H1 (cell line): Measurements from ENCODE around the gene CDH11. TPM values are rescaled to one million over a fixed set of nuclear protein-coding genes. Genes with fewer than 3 reads are reported as not detected.

Source experiments
- CTCF ChIA-PET: fragments of 300-600 bp; sonication (Branson Sonifier 250); formaldehyde crosslinking; loops from one replicate; lab custom pipeline; 2021; ENCODE audit not compliant: partially characterized antibody; lab: Charles Lee
- POLR2A ChIA-PET: fragments of 300-600 bp; sonication (Branson Sonifier 250); formaldehyde crosslinking; loops from one replicate; lab custom pipeline; 2021; ENCODE audit warnings: inconsistent platforms; ENCODE audit not compliant: partially characterized antibody; lab: Charles Lee
- DNase-seq, 2 experiments: peaks; one replicate each; pipeline versions ENCODE4 v3.0.0 to v3.0.0-alpha.2; 2010 to 2022; ENCODE audit warnings: low spot score in 2 of 2, low read depth in 1 of 2, mixed read lengths in 1 of 2
- FAIRE-seq: peaks from 2 replicates; lab custom pipeline; 2011; peaks lifted over from hg19 to GRCh38; lab: Jason Lieb, UNC
- H2AFZ ChIP-seq: 2 replicates; pipeline ENCODE4 v1.8.1; 2012; ENCODE audit warnings: low read length, inconsistent platforms
- H2AK5ac ChIP-seq: 2 replicates; pipeline ENCODE4 v1.6.1; 2013; ENCODE audit warnings: low read depth, low read length
- H2BK120ac ChIP-seq: replicated peaks from 2 replicates; pipeline ENCODE3; 2013; ENCODE audit warnings: low read depth, low read length, inconsistent platforms
- H2BK12ac ChIP-seq: 2 replicates; pipeline ENCODE4 v1.6.1; 2013; ENCODE audit warnings: low read depth, low read length
- H2BK15ac ChIP-seq: 2 replicates; pipeline ENCODE4 v1.6.1; 2013; ENCODE audit warnings: low read length
- H2BK20ac ChIP-seq: 2 replicates; pipeline ENCODE4 v1.6.1; 2013; ENCODE audit warnings: low read length
- H2BK5ac ChIP-seq: 2 replicates; pipeline ENCODE4 v1.6.1; 2013; ENCODE audit warnings: low read depth, low read length
- H3K14ac ChIP-seq: 2 replicates; pipeline ENCODE4 v1.6.1; 2013; ENCODE audit warnings: inconsistent platforms; ENCODE audit not compliant: insufficient read length
- H3K18ac ChIP-seq: 2 replicates; pipeline ENCODE4 v1.6.1; 2013; ENCODE audit warnings: low read length; ENCODE audit errors: extremely low read depth
- H3K23ac ChIP-seq: 2 replicates; pipeline ENCODE4 v1.6.1; 2013; ENCODE audit warnings: inconsistent platforms; ENCODE audit not compliant: insufficient read length
- H3K23me2 ChIP-seq: 2 replicates; pipeline ENCODE4 v1.6.1; 2013; ENCODE audit warnings: low read depth, low read length
- H3K27ac ChIP-seq: 2 replicates; pipeline ENCODE4 v1.6.1; 2011; ENCODE audit warnings: low read depth, low read length, inconsistent platforms
- H3K27me3 ChIP-seq, 4 experiments: replicated peaks in 1 of 4; 1 replicate in 1 of 4; 2 replicates in 3 of 4; pipeline versions ENCODE4 v1.6.1 to v1.8.1; 2011 to 2013; ENCODE audit warnings: low read length in 3 of 4, mild to moderate bottlenecking in 3 of 4, inconsistent platforms in 2 of 4, mixed read lengths in 2 of 4, moderate library complexity in 1 of 4; ENCODE audit not compliant: control insufficient read depth in 3 of 4, insufficient read depth in 3 of 4; ENCODE audit errors: extremely low read depth in 1 of 4
- H3K36me3 ChIP-seq, 4 experiments: 2 replicates each; pipeline versions ENCODE4 v1.6.1 to v1.8.1; 2011 to 2013; ENCODE audit warnings: mild to moderate bottlenecking in 4 of 4, low read length in 3 of 4, moderate library complexity in 2 of 4, control low read depth in 1 of 4, inconsistent platforms in 1 of 4; ENCODE audit not compliant: insufficient read depth in 4 of 4, control insufficient read depth in 2 of 4
- H3K4ac ChIP-seq: replicated peaks from 2 replicates; pipeline ENCODE3; 2013; ENCODE audit warnings: low read length, low read depth, mixed read lengths, inconsistent platforms; ENCODE audit not compliant: insufficient read length
- H3K4me1 ChIP-seq, 4 experiments: replicated peaks in 1 of 4; 1 replicate in 1 of 4; 2 replicates in 3 of 4; pipeline versions ENCODE4 v1.6.1 to v1.8.1; 2011 to 2013; ENCODE audit warnings: low read length in 3 of 4, inconsistent platforms in 2 of 4, mixed read lengths in 1 of 4; ENCODE audit not compliant: insufficient read depth in 4 of 4, control insufficient read depth in 3 of 4
- H3K4me2 ChIP-seq, 2 experiments: 2 replicates each; pipeline versions ENCODE4 v1.6.1 to v1.8.1; 2011 to 2013; ENCODE audit warnings: low read depth in 2 of 2, low read length in 2 of 2, control low read depth in 1 of 2, inconsistent platforms in 1 of 2, mild to moderate bottlenecking in 1 of 2; ENCODE audit not compliant: insufficient read depth in 1 of 2
- H3K4me3 ChIP-seq, 4 experiments: fragments of 200-600, 300-600 bp in 1 of 4; sonication (generic), shearing (Covaris generic), sonication (Bioruptor Twin) in 1 of 4; 2 replicates each; pipeline versions ENCODE4 v1.5.1 to v1.8.1; 2011 to 2016; ENCODE audit warnings: low read length in 4 of 4, low read depth in 3 of 4, control low read depth in 2 of 4, inconsistent platforms in 2 of 4, mild to moderate bottlenecking in 2 of 4, mixed read lengths in 1 of 4, moderate library complexity in 1 of 4; ENCODE audit not compliant: insufficient read depth in 2 of 4; ENCODE audit errors: extremely low read depth in 1 of 4
- H3K56ac ChIP-seq: replicated peaks from 2 replicates; pipeline ENCODE3; 2013; ENCODE audit warnings: low read depth, mild to moderate bottlenecking, mixed read lengths, low read length, inconsistent platforms; ENCODE audit not compliant: insufficient read length
- H3K79me1 ChIP-seq: 2 replicates; pipeline ENCODE4 v1.6.1; 2013; ENCODE audit warnings: low read depth, low read length, control low read depth
- H3K79me2 ChIP-seq, 2 experiments: 2 replicates each; pipeline versions ENCODE4 v1.6.1 to v1.8.1; 2012 to 2013; ENCODE audit warnings: low read length in 2 of 2, mild to moderate bottlenecking in 2 of 2, inconsistent platforms in 1 of 2; ENCODE audit not compliant: insufficient read depth in 2 of 2, control insufficient read depth in 1 of 2
- H3K9ac ChIP-seq, 4 experiments: replicated peaks in 1 of 4; 1 replicate in 1 of 4; 2 replicates in 3 of 4; pipeline versions ENCODE4 v1.6.1 to v1.8.1; 2011 to 2013; ENCODE audit warnings: low read depth in 3 of 4, low read length in 3 of 4, control low read depth in 2 of 4, mild to moderate bottlenecking in 2 of 4, moderate library complexity in 2 of 4, inconsistent platforms in 1 of 4; ENCODE audit errors: extremely low read depth in 1 of 4
- H3K9me3 ChIP-seq, 2 experiments: 2 replicates each; pipeline versions ENCODE4 v1.6.1 to v1.8.1; 2012 to 2013; ENCODE audit warnings: mild to moderate bottlenecking in 2 of 2, moderate library complexity in 2 of 2, control low read depth in 1 of 2, inconsistent platforms in 1 of 2, low read depth in 1 of 2, low read length in 1 of 2, mixed read lengths in 1 of 2; ENCODE audit not compliant: insufficient read depth in 2 of 2
- H4K20me1 ChIP-seq, 2 experiments: replicated peaks in 1 of 2; 2 replicates each; pipeline versions ENCODE3 to v1.8.1; 2011 to 2013; ENCODE audit warnings: inconsistent platforms in 2 of 2, low read length in 2 of 2, mild to moderate bottlenecking in 1 of 2; ENCODE audit not compliant: insufficient read depth in 2 of 2, control insufficient read depth in 1 of 2
- H4K5ac ChIP-seq: 2 replicates; pipeline ENCODE4 v1.6.1; 2013; ENCODE audit warnings: low read length, low read depth, mixed read lengths, inconsistent platforms; ENCODE audit not compliant: insufficient read length
- H4K8ac ChIP-seq: 2 replicates; pipeline ENCODE4 v1.8.0; 2013; ENCODE audit warnings: mild to moderate bottlenecking, moderate library complexity, low read length, inconsistent platforms; ENCODE audit not compliant: insufficient read depth; ENCODE audit errors: extremely low read depth
- H4K91ac ChIP-seq: replicated peaks from 2 replicates; pipeline ENCODE3; 2013; ENCODE audit warnings: low read length, mixed read lengths, inconsistent platforms; ENCODE audit not compliant: insufficient read length
- ASH2L ChIP-seq: fragments of 200-600, 300-600 bp; sonication (generic); IDR thresholded peaks from one replicate; pipeline ENCODE4 v1.7.1; 2017; ENCODE audit warnings: low read length
- EGR1 ChIP-seq: IDR thresholded peaks from 2 replicates; pipeline ENCODE4 v1.6.1; 2011; ENCODE audit warnings: low read depth, low read length, borderline replicate concordance
- EZH2 ChIP-seq: fragments of 200-600 bp; sonication (generic); IDR thresholded peaks from 2 replicates; pipeline ENCODE4 v1.7.1; 2012; ENCODE audit warnings: low read depth, mild to moderate bottlenecking, moderate library complexity, low read length, inconsistent platforms; ENCODE audit not compliant: severe bottlenecking
- HDAC6 ChIP-seq: IDR thresholded peaks from one replicate; pipeline ENCODE4 v1.7.1; 2012; ENCODE audit warnings: low read depth, mild to moderate bottlenecking, inconsistent platforms, low read length, moderate library complexity
- KDM4A ChIP-seq: IDR thresholded peaks from one replicate; pipeline ENCODE4 v1.7.1; 2012; ENCODE audit warnings: low read depth, mild to moderate bottlenecking, moderate library complexity, low read length, inconsistent platforms; ENCODE audit not compliant: severe bottlenecking
- KDM5A ChIP-seq: fragments of 200-600 bp; IDR thresholded peaks from 2 replicates; pipeline ENCODE4 v1.7.1; 2012; ENCODE audit warnings: mild to moderate bottlenecking, low read length, inconsistent platforms, mixed read lengths
- MAX ChIP-seq: IDR thresholded peaks from 2 replicates; pipeline ENCODE4 v1.6.1; 2012; ENCODE audit warnings: inconsistent platforms
- POLR2A ChIP-seq, 2 experiments: IDR thresholded peaks; 1 replicate in 1 of 2; 2 replicates in 1 of 2; pipeline ENCODE4 v1.6.1; 2011; ENCODE audit warnings: low read depth in 2 of 2, low read length in 2 of 2, mild to moderate bottlenecking in 2 of 2; ENCODE audit errors: control extremely low read depth in 1 of 2
- POU5F1 ChIP-seq: IDR thresholded peaks from 2 replicates; pipeline ENCODE4 v1.6.1; 2011; ENCODE audit warnings: low read depth, mild to moderate bottlenecking, low read length, moderate library complexity
- RFX5 ChIP-seq: IDR thresholded peaks from 2 replicates; pipeline ENCODE4 v1.6.1; 2011; ENCODE audit warnings: low read depth, low read length, improper control_type of control experiment, borderline replicate concordance
- SIRT6 ChIP-seq: IDR thresholded peaks from one replicate; pipeline ENCODE4 v1.7.1; 2012; ENCODE audit warnings: low read length, inconsistent platforms
- SP2 ChIP-seq: IDR thresholded peaks from 2 replicates; pipeline ENCODE4 v1.6.1; 2012; ENCODE audit warnings: mild to moderate bottlenecking, low read length, inconsistent platforms
- TCF12 ChIP-seq: IDR thresholded peaks from 2 replicates; pipeline ENCODE4 v1.6.1; 2011; ENCODE audit warnings: low read depth, mild to moderate bottlenecking, low read length
- TEAD4 ChIP-seq: IDR thresholded peaks from 2 replicates; pipeline ENCODE4 v1.6.1; 2012; ENCODE audit warnings: low read depth, low read length, inconsistent platforms, mixed read lengths
- USF2 ChIP-seq: IDR thresholded peaks from 2 replicates; pipeline ENCODE4 v1.6.1; 2011; ENCODE audit warnings: low read length, improper control_type of control experiment
- WGBS, 2 experiments: shearing (Covaris generic) in 1 of 2; methylation state at CpG; one replicate each; pipeline versions ENCODE4 v1.1.6 to v1.1.7; 2013 to 2015; ENCODE audit warnings: low lambda C conversion rate in 2 of 2, mixed read lengths in 2 of 2, inconsistent platforms in 1 of 2, low coverage in 1 of 2, missing lambda C conversion rate in 1 of 2; ENCODE audit not compliant: insufficient replicate concordance in 2 of 2, insufficient coverage in 1 of 2, insufficient read length in 1 of 2; ENCODE audit errors: extremely low coverage in 1 of 2, missing lambda C conversion rate in 1 of 2; 5-methylcytosine and 5-hydroxymethylcytosine counted together
- polyA plus RNA-seq, 7 experiments: library from polyadenylated mRNA; depleted of rRNA in 3 of 7; stranded (reverse) in 5 of 7; unstranded in 2 of 7; fragments of >200 nt in 5 of 7; fragments of 200-250 nt in 2 of 7; gene quantifications; 1 replicate in 5 of 7; 2 replicates in 1 of 7; 4 replicates in 1 of 7; pipeline versions ENCODE4 v1.2.1 to v1.2.3, GENCODE V29; 2011 to 2013; ENCODE audit warnings: missing spikeins in 2 of 7, mixed read lengths in 2 of 7
- total RNA-seq: library from RNA; stranded (reverse); fragmentation: NEBNext Ultra II Directional; extraction: Animal tissue kit (Norgen Biotek cat#: 25700); gene quantifications from 2 replicates; pipeline ENCODE4 v1.2.1, GENCODE V29; 2021

CDH11 gene
- total and polyA plus RNA-seq, 2 of the 8 experiments (the other 6 are each of a cell fraction or from before 2014, with no cell fraction given), result 3.3 to 8.4 TPM

GRCh38 chr16:65114527-65114926 is 7.3 kb downstream of the CDH11 start:
- Histone ChIP-seq H2AK5ac (no peak overlapping the region), H3K79me2 (no peaks in the 10 kb centered on the region), H3K9ac (no peak overlapping the region), H3K9me3 (no peaks in the 10 kb centered on the region), H2AFZ (no peak overlapping the region), H2BK12ac (no peak overlapping the region), H3K23ac (no peak overlapping the region), H3K56ac (no peak overlapping the region), H3K4me2 (no peak overlapping the region), H4K91ac (no peak overlapping the region), H4K20me1 (no peaks in the 10 kb centered on the region), H3K4me3 (no peak overlapping the region), H2BK20ac (no peak overlapping the region), H3K36me3 (no peaks in the 10 kb centered on the region; a peak in 1 of 8 replicates), H3K23me2 (no peaks in the 10 kb centered on the region), H4K5ac (no peak overlapping the region), H3K79me1 (no peaks in the 10 kb centered on the region; the same call in 1 of the 2 replicates), H3K4ac (no peak overlapping the region), H3K14ac (no peak overlapping the region), H4K8ac (no peak overlapping the region), H2BK5ac (no peak overlapping the region; the same call in 1 of the 2 replicates), H3K4me1 (peaks cover 2 to 4% (median 3%) of the 10 kb centered on the region in 4 experiments; a peak in 6 of 7 replicates), H3K27me3 (peaks cover 0 to 4% (median 1%) of the 10 kb centered on the region in 4 experiments; a peak in 4 of 7 replicates), H2BK120ac (no peak overlapping the region), H2BK15ac (no peak overlapping the region), H3K18ac (no peak overlapping the region), H3K27ac (no peak overlapping the region)
- FAIRE-seq (no peak), DNase-seq (no peak)
- ChIA-PET POLR2A (no interaction called here), CTCF (interaction anchor here (1.5 kb wide), 1 partner anchor 9 kb away, joined by 3 read pairs; no protein-coding TSS in a partner anchor)
- WGBS, 2 experiments, result 84% methylated on average over 9 of the region's 9 CpGs; no CpG with 5 or more reads in 1 of the 2 experiments
- no peak for TF ChIP-seq RFX5
- no peak for TF ChIP-seq ASH2L
- no peak for TF ChIP-seq SIRT6
- no peak for TF ChIP-seq USF2
- TF ChIP-seq TEAD4, result no peak
- no peak for TF ChIP-seq POLR2A (IDR thresholded peaks at IDR 0.05; ENCODE audit: control extremely low read depth in 1 of 2, low read depth in 2 of 2, low read length in 2 of 2)
- no peak for TF ChIP-seq EGR1
- no peak for TF ChIP-seq EZH2
- no peak for TF ChIP-seq SP2
- TF ChIP-seq HDAC6, result no peak
- TF ChIP-seq KDM4A, result no peak
- TF ChIP-seq MAX, result no peak
- TF ChIP-seq POU5F1, result no peak
- no peak for TF ChIP-seq KDM5A
- no peak for TF ChIP-seq TCF12
